SK-N-SH (cell line): ENCODE data around the gene FCRL3. TPM values are rescaled to one million over a fixed set of nuclear protein-coding genes. Genes with fewer than 3 reads are reported as not detected.

Experiments used
- CTCF ChIA-PET: fragments of 300-600, 350-600 bp; formaldehyde crosslinking; extraction: SDS; loops from one replicate; lab custom pipeline; 2021; lab: Yijun Ruan, JAX
- POLR2A ChIA-PET: fragments of 350-600 bp; sonication (Branson Sonifier 250); formaldehyde crosslinking; extraction: SDS; loops from one replicate; lab custom pipeline; 2020; ENCODE audit warnings: antibody characterized with exemption, inconsistent platforms; lab: Yijun Ruan, JAX
- DNase-seq: peaks from one replicate; pipeline ENCODE4 v3.0.0; 2012
- H2AFZ ChIP-seq: fragments of 200-600 bp; sonication (generic); 2 replicates; pipeline ENCODE4 v1.8.1; 2016; ENCODE audit warnings: antibody characterized with exemption, mild to moderate bottlenecking, low read depth
- H3F3A ChIP-seq: fragments of 200-600 bp; sonication (generic); replicated peaks from 2 replicates; pipeline ENCODE3; 2016; ENCODE audit warnings: antibody characterized with exemption, mild to moderate bottlenecking; ENCODE audit not compliant: insufficient read depth
- H3K27ac ChIP-seq, 2 experiments: fragments of 200-500 bp in 1 of 2; fragments of 200-600 bp in 1 of 2; sonication (Bioruptor generic) in 1 of 2; sonication (generic), shearing (Covaris generic) in 1 of 2; 2 replicates each; pipeline versions ENCODE4 v1.5.1 to v1.6.1; 2014 to 2016; ENCODE audit warnings: low read depth in 2 of 2, inconsistent platforms in 1 of 2, low read length in 1 of 2, mild to moderate bottlenecking in 1 of 2, mixed read lengths in 1 of 2
- H3K27me3 ChIP-seq: fragments of 200-600 bp; sonication (generic), shearing (Covaris generic); 2 replicates; pipeline ENCODE4 v1.6.1; 2016; ENCODE audit warnings: mixed run types; ENCODE audit not compliant: insufficient read depth
- H3K36me3 ChIP-seq, 2 experiments: fragments of 200-500 bp in 1 of 2; fragments of 200-600 bp in 1 of 2; sonication (Bioruptor generic) in 1 of 2; sonication (generic) in 1 of 2; replicated peaks in 1 of 2; 2 replicates each; pipeline versions ENCODE3 to v1.5.1; 2014 to 2016; ENCODE audit warnings: low read length in 1 of 2, mild to moderate bottlenecking in 1 of 2; ENCODE audit not compliant: insufficient read depth in 2 of 2, control insufficient read depth in 1 of 2
- H3K4me1 ChIP-seq, 2 experiments: fragments of 200-500 bp in 1 of 2; fragments of 200-600 bp in 1 of 2; sonication (Bioruptor generic) in 1 of 2; sonication (generic), shearing (Covaris generic) in 1 of 2; 2 replicates each; pipeline versions ENCODE4 v1.5.1 to v1.6.1; 2014 to 2016; ENCODE audit warnings: low read depth in 1 of 2, low read length in 1 of 2, mixed run types in 1 of 2; ENCODE audit not compliant: insufficient read depth in 2 of 2, control insufficient read depth in 1 of 2
- H3K4me2 ChIP-seq: fragments of 200-600 bp; sonication (generic), shearing (Covaris generic); 2 replicates; pipeline ENCODE4 v1.6.1; 2017; ENCODE audit warnings: mixed run types
- H3K4me3 ChIP-seq, 2 experiments: fragments of 200-500 bp in 1 of 2; fragments of 200-600 bp in 1 of 2; sonication (Bioruptor generic) in 1 of 2; sonication (generic), shearing (Covaris generic) in 1 of 2; 2 replicates each; pipeline versions ENCODE4 v1.5.1 to v1.8.1; 2014 to 2016; ENCODE audit warnings: low read depth in 2 of 2, inconsistent platforms in 1 of 2, low read length in 1 of 2, mild to moderate bottlenecking in 1 of 2, mixed read lengths in 1 of 2, moderate library complexity in 1 of 2
- H3K79me2 ChIP-seq: fragments of 200-600 bp; sonication (generic); 2 replicates; pipeline ENCODE4 v1.8.1; 2017; ENCODE audit warnings: mild to moderate bottlenecking; ENCODE audit not compliant: insufficient read depth
- H3K9ac ChIP-seq: fragments of 200-600 bp; sonication (generic); 2 replicates; pipeline ENCODE4 v1.6.1; 2017; ENCODE audit warnings: mixed run types
- H3K9me2 ChIP-seq: fragments of 200-600 bp; sonication (generic); 2 replicates; pipeline ENCODE4 v1.6.1; 2017; ENCODE audit warnings: mixed run types
- H3K9me3 ChIP-seq: fragments of 200-600 bp; sonication (generic); 2 replicates; pipeline ENCODE4 v1.6.1; 2017; ENCODE audit warnings: mixed run types, mild to moderate bottlenecking, moderate library complexity
- H4K20me1 ChIP-seq: fragments of 200-600 bp; sonication (generic); 2 replicates; pipeline ENCODE4 v1.6.1; 2017; ENCODE audit warnings: mild to moderate bottlenecking, mixed run types; ENCODE audit not compliant: insufficient read depth
- EZH2phosphoT487 ChIP-seq: fragments of 200-600 bp; sonication (generic); IDR thresholded peaks from 2 replicates; pipeline ENCODE4 v1.6.1; 2017; ENCODE audit warnings: low read depth, mixed run types, mild to moderate bottlenecking, antibody characterized with exemption, moderate library complexity, borderline replicate concordance
- FOXJ3 ChIP-seq: sonication (generic); formaldehyde crosslinking; IDR thresholded peaks from 2 replicates; pipeline ENCODE4 v1.5.1; 2020; ENCODE audit warnings: mild to moderate bottlenecking, missing genetic modification reagents
- GATA2 ChIP-seq: sonication (generic); formaldehyde crosslinking; IDR thresholded peaks from 2 replicates; pipeline ENCODE4 v1.5.0; 2020; ENCODE audit warnings: mild to moderate bottlenecking, missing genetic modification reagents
- JUND ChIP-seq: IDR thresholded peaks from 2 replicates; pipeline ENCODE4 v1.4.0; 2012
- MEF2A ChIP-seq: IDR thresholded peaks from 2 replicates; pipeline ENCODE4 v1.4.0; 2012; ENCODE audit warnings: low read depth, borderline replicate concordance
- MXI1 ChIP-seq: IDR thresholded peaks from 2 replicates; pipeline ENCODE4 v1.6.1; 2012; ENCODE audit warnings: mild to moderate bottlenecking, low read depth, low read length, improper control_type of control experiment
- POLR2AphosphoS5 ChIP-seq: IDR thresholded peaks from 2 replicates; pipeline ENCODE4 v1.6.1; 2012; ENCODE audit warnings: low read depth, low read length
- RAD21 ChIP-seq: IDR thresholded peaks from 2 replicates; pipeline ENCODE4 v1.6.1; 2012; ENCODE audit warnings: mild to moderate bottlenecking, low read length
- RCOR1 ChIP-seq: fragments of 150-350 bp; IDR thresholded peaks from 2 replicates; pipeline ENCODE4 v1.6.1; 2017; ENCODE audit warnings: antibody characterized with exemption, low read length
- RXRA ChIP-seq: IDR thresholded peaks from 2 replicates; pipeline ENCODE4 v1.4.0; 2012; ENCODE audit warnings: low read depth, mild to moderate bottlenecking, borderline replicate concordance
- SIN3A ChIP-seq: IDR thresholded peaks from 2 replicates; pipeline ENCODE4 v1.6.1; 2012; ENCODE audit warnings: low read depth, mild to moderate bottlenecking, low read length, moderate library complexity, borderline replicate concordance
- SMC3 ChIP-seq: IDR thresholded peaks from 2 replicates; pipeline ENCODE4 v1.6.1; 2012; ENCODE audit warnings: low read depth, low read length, improper control_type of control experiment
- TAF1 ChIP-seq: IDR thresholded peaks from 2 replicates; pipeline ENCODE4 v1.6.1; 2012; ENCODE audit warnings: low read depth, mild to moderate bottlenecking, low read length, moderate library complexity, borderline replicate concordance
- TEAD4 ChIP-seq: IDR thresholded peaks from 2 replicates; pipeline ENCODE4 v1.4.0; 2012; ENCODE audit warnings: mild to moderate bottlenecking, borderline replicate concordance; ENCODE audit not compliant: insufficient read depth
- WGBS: methylation state at CpG from one replicate; pipeline ENCODE4 v1.1.6; 2017; ENCODE audit warnings: low lambda C conversion rate; 5-methylcytosine and 5-hydroxymethylcytosine counted together
- polyA plus RNA-seq, 3 experiments: library from polyadenylated mRNA; depleted of rRNA; stranded (reverse); fragments of >200 nt; gene quantifications; 2 replicates each; pipeline ENCODE4 v1.2.3, GENCODE V29; 2012
- TF ChIP-seq, protein P1 (sequence below): IDR thresholded peaks from 2 replicates; pipeline ENCODE4 v1.6.1; 2012; ENCODE audit warnings: mild to moderate bottlenecking, low read depth, low read length, moderate library complexity
- TF ChIP-seq, protein P2 (sequence below): fragments of 150-350 bp; IDR thresholded peaks from 2 replicates; pipeline ENCODE4 v1.6.1; 2016; ENCODE audit warnings: mild to moderate bottlenecking, low read depth, low read length
- TF ChIP-seq, protein P3 (sequence below): fragments of 150-350 bp; IDR thresholded peaks from 2 replicates; pipeline ENCODE4 v1.6.1; 2017; ENCODE audit warnings: antibody characterized with exemption, low read length, low read depth, borderline replicate concordance
- TF ChIP-seq, protein P4 (sequence below): IDR thresholded peaks from 2 replicates; pipeline ENCODE4 v1.4.0; 2012; ENCODE audit warnings: low read depth
- TF ChIP-seq, protein P5 (sequence below): IDR thresholded peaks from 2 replicates; pipeline ENCODE4 v1.4.0; 2012; ENCODE audit warnings: low read depth, borderline replicate concordance

Gene FCRL3
- polyA plus RNA-seq, 1 of the 3 experiments (the other 2 are of a cell fraction) = not detected

DNA sequence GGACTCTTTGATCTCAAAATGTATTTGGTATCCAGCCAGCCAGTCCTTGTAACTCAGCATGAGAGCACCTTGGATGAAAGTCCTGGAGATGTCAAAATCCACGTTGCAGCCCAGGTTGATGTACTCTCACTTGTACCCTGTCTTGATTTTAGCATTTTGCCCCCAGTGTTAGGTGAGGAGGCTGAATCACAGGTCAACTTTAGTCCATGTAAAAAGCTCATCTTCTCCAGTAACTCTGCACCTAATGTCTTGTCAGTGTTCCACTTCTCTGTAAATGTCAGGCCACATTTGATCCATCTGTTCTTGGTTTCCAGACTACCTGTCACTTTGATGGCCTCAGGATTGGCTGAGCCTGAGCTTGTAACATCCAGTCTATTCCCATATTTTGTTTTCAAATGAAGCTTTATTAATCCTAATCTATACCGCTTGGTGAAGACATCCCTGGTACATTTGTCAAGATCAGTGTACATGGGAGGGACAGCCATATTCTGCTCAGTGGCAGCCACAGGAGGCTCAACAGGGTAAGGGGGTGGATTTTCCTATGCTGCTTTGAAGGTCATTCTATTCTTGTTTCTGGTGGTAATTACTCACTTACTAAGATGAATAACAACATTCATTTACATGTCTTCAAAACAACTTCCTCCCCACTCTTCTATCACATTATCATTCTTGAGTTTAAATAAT, 24.1 kb upstream of the FCRL3 start (continued):
- TF ChIP-seq, protein P1, sequence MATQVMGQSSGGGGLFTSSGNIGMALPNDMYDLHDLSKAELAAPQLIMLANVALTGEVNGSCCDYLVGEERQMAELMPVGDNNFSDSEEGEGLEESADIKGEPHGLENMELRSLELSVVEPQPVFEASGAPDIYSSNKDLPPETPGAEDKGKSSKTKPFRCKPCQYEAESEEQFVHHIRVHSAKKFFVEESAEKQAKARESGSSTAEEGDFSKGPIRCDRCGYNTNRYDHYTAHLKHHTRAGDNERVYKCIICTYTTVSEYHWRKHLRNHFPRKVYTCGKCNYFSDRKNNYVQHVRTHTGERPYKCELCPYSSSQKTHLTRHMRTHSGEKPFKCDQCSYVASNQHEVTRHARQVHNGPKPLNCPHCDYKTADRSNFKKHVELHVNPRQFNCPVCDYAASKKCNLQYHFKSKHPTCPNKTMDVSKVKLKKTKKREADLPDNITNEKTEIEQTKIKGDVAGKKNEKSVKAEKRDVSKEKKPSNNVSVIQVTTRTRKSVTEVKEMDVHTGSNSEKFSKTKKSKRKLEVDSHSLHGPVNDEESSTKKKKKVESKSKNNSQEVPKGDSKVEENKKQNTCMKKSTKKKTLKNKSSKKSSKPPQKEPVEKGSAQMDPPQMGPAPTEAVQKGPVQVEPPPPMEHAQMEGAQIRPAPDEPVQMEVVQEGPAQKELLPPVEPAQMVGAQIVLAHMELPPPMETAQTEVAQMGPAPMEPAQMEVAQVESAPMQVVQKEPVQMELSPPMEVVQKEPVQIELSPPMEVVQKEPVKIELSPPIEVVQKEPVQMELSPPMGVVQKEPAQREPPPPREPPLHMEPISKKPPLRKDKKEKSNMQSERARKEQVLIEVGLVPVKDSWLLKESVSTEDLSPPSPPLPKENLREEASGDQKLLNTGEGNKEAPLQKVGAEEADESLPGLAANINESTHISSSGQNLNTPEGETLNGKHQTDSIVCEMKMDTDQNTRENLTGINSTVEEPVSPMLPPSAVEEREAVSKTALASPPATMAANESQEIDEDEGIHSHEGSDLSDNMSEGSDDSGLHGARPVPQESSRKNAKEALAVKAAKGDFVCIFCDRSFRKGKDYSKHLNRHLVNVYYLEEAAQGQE = no peak
- TF ChIP-seq, protein P2, sequence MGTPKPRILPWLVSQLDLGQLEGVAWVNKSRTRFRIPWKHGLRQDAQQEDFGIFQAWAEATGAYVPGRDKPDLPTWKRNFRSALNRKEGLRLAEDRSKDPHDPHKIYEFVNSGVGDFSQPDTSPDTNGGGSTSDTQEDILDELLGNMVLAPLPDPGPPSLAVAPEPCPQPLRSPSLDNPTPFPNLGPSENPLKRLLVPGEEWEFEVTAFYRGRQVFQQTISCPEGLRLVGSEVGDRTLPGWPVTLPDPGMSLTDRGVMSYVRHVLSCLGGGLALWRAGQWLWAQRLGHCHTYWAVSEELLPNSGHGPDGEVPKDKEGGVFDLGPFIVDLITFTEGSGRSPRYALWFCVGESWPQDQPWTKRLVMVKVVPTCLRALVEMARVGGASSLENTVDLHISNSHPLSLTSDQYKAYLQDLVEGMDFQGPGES = no peak
- TF ChIP-seq, all 33 proteins: peak for 0

DNA sequence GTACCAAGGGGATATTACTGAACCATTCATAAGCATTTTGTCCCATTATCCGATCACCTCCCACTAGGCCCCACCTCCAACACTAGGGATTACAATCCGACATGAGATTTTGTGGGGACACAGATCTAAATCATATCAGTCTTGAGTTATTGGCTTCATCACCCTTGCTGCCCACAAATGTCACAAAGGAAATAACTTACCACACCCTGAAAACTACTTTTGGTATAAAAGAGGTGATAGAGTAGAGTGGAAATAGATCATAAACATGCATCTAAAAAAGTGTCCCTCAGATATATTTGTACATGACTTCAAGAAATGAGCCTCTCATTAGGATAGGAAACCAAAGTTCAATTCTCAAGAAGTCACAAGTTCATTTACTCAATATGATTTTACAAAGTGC, 22.6 kb upstream of the FCRL3 start:
- TF ChIP-seq FOXJ3 (CRISPR knock-in tag) (no peak), MXI1 (no peak), RXRA (no peak), SIN3A (no peak)
- TF ChIP-seq, protein P3, sequence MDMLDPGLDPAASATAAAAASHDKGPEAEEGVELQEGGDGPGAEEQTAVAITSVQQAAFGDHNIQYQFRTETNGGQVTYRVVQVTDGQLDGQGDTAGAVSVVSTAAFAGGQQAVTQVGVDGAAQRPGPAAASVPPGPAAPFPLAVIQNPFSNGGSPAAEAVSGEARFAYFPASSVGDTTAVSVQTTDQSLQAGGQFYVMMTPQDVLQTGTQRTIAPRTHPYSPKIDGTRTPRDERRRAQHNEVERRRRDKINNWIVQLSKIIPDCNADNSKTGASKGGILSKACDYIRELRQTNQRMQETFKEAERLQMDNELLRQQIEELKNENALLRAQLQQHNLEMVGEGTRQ = no peak
- no peak overlapping the region for H3K4me3 ChIP-seq
- H3K79me2 ChIP-seq = no peaks in the 10 kb centered on the region
- POLR2A ChIA-PET = no interaction called here
- DNase-seq = no peak
- H4K20me1 ChIP-seq = no peaks in the 10 kb centered on the region
- H3K9me2 ChIP-seq = no peaks in the 10 kb centered on the region
- no peaks in the 10 kb centered on the region for H3K4me1 ChIP-seq
- no peaks in the 10 kb centered on the region for H3K27me3 ChIP-seq
- no peak overlapping the region for H2AFZ ChIP-seq
- no peaks in the 10 kb centered on the region for H3K36me3 ChIP-seq
- H3K27ac ChIP-seq = no peak overlapping the region
- H3K9ac ChIP-seq = no peak overlapping the region
- no peaks in the 10 kb centered on the region for H3F3A ChIP-seq
- H3K4me2 ChIP-seq = no peak overlapping the region
- CTCF ChIA-PET = no interaction called here
- 3% methylated on average over 2 of the region's 2 CpGs for WGBS
- no peaks in the 10 kb centered on the region for H3K9me3 ChIP-seq

DNA sequence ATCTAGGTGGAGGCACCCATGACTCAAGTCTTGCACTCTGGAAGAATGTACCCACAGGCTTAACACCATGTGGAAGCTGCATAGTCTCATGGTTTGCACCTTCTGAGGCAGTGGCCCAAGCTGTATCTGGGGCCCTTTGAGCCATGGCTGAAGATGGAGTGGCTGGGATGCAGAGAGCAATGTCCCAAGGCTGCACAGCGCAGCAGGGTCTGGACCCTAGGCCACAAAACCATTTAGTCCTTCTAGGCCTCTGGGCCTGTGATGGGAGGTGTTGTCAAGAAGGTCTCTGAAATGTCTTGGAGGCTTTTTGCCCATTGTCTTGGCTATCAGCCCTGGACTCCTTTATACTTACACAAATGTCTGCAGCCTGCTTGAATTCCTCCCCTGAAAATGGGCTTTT, 21.4 kb upstream of the FCRL3 start:
- Histone ChIP-seq H3F3A (no peaks in the 10 kb centered on the region), H3K79me2 (no peaks in the 10 kb centered on the region), H4K20me1 (no peaks in the 10 kb centered on the region), H3K27me3 (no peaks in the 10 kb centered on the region), H3K9me2 (no peaks in the 10 kb centered on the region), H3K36me3 (no peaks in the 10 kb centered on the region), H3K9me3 (no peaks in the 10 kb centered on the region), H3K4me2 (no peak overlapping the region), H3K9ac (no peak overlapping the region), H3K4me3 (no peak overlapping the region), H2AFZ (no peak overlapping the region), H3K4me1 (no peaks in the 10 kb centered on the region), H3K27ac (no peak overlapping the region)
- CTCF ChIA-PET = no interaction called here
- no CpG with 5 or more reads among the region's 1 CpG for WGBS
- no peak for DNase-seq
- POLR2A ChIA-PET = no interaction called here
- TF ChIP-seq EZH2phosphoT487 = no peak
- TF ChIP-seq RAD21 = no peak
- TF ChIP-seq TEAD4 = no peak
- TF ChIP-seq, protein P4, sequence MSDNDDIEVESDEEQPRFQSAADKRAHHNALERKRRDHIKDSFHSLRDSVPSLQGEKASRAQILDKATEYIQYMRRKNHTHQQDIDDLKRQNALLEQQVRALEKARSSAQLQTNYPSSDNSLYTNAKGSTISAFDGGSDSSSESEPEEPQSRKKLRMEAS = no peak
- TF ChIP-seq GATA2 (CRISPR knock-in tag) = no peak
- TF ChIP-seq JUND = no peak
- no peak for TF ChIP-seq SMC3
- TF ChIP-seq, protein P5, sequence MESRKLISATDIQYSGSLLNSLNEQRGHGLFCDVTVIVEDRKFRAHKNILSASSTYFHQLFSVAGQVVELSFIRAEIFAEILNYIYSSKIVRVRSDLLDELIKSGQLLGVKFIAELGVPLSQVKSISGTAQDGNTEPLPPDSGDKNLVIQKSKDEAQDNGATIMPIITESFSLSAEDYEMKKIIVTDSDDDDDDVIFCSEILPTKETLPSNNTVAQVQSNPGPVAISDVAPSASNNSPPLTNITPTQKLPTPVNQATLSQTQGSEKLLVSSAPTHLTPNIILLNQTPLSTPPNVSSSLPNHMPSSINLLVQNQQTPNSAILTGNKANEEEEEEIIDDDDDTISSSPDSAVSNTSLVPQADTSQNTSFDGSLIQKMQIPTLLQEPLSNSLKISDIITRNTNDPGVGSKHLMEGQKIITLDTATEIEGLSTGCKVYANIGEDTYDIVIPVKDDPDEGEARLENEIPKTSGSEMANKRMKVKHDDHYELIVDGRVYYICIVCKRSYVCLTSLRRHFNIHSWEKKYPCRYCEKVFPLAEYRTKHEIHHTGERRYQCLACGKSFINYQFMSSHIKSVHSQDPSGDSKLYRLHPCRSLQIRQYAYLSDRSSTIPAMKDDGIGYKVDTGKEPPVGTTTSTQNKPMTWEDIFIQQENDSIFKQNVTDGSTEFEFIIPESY = no peak
- no peak for TF ChIP-seq TAF1
- no peak for TF ChIP-seq RCOR1
- TF ChIP-seq POLR2AphosphoS5 = no peak
- TF ChIP-seq MEF2A = no peak
